ENCODE data around the gene FRMD5.

FRMD5 gene

DNA sequence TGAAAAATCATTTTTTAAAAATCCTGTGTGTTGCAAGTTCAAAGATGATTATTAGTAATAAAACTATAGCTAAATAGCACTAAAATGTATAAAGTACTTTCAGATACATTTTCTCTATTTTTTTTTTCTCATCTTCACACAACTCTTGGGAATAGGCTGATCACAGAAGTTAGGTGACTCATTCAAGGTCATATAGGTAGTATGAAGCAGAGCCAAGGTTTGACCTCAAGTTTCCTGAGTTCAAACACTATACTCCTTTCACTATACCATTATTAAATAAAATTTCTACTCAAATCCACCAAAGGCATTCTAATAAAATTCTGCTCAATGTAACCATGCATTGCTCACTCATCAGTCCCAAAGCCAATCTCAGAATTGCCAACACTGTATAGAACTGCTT lies 21.3 kb downstream of the FRMD5 start:
- no peak for ATAC-seq (ENCODE audit: insufficient read depth, low read depth)
- Histone ChIP-seq H3K9ac (ENCODE audit: low read depth, low read length) (no peak overlapping the region), H3K9me3 (ENCODE audit: insufficient read depth, low read length, severe bottlenecking) (no peaks in the 10 kb centered on the region), H3K79me2 (ENCODE audit: insufficient read depth, low read length) (no peaks in the 10 kb centered on the region), H4K20me1 (ENCODE audit: insufficient read depth, low read length) (no peaks in the 10 kb centered on the region), H2AFZ (ENCODE audit: low read depth, low read length) (no peak overlapping the region), H3K4me3 (ENCODE audit: low read depth in 1 of 2, low read length in 2 of 2) (no peak overlapping the region), H3K36me3 (ENCODE audit: insufficient read depth, low read length) (no peaks in the 10 kb centered on the region), H3K27ac (ENCODE audit: low read length) (no peak overlapping the region), H3K4me2 (ENCODE audit: insufficient read depth, low read length) (no peak overlapping the region), H3K4me1 (ENCODE audit: insufficient read depth, low read length) (no peaks in the 10 kb centered on the region), H3K27me3 (ENCODE audit: insufficient read depth, low read length, poor library complexity) (peaks cover 4% of the 10 kb centered on the region)
- DNase-seq, result no peak
- no peak for TF ChIP-seq EZH2 (IDR thresholded peaks at IDR 0.05; ENCODE audit: borderline replicate concordance, low read depth, low read length, severe bottlenecking)
- no peak for TF ChIP-seq CTCF (IDR thresholded peaks at IDR 0.05; ENCODE audit: borderline replicate concordance, extremely low read depth, low read length, poor library complexity, severe bottlenecking)

- H2AFZ ChIP-seq (ENCODE audit: low read depth, low read length), result no peak overlapping the region
- no peaks in the 10 kb centered on the region for H3K36me3 ChIP-seq (ENCODE audit: insufficient read depth, low read length)
- no peak overlapping the region for H3K4me3 ChIP-seq (ENCODE audit: low read depth in 1 of 2, low read length in 2 of 2)
- H3K27me3 ChIP-seq (ENCODE audit: insufficient read depth, low read length, poor library complexity), result peaks cover 12% of the 10 kb centered on the region
- ATAC-seq (ENCODE audit: insufficient read depth, low read depth) (no peak), DNase-seq (no peak)
- H4K20me1 ChIP-seq (ENCODE audit: insufficient read depth, low read length), result no peaks in the 10 kb centered on the region
- no peak for TF ChIP-seq EZH2 (IDR thresholded peaks at IDR 0.05; ENCODE audit: borderline replicate concordance, low read depth, low read length, severe bottlenecking)
- no peaks in the 10 kb centered on the region for H3K4me1 ChIP-seq (ENCODE audit: insufficient read depth, low read length)
- no peaks in the 10 kb centered on the region for H3K9me3 ChIP-seq (ENCODE audit: insufficient read depth, low read length, severe bottlenecking)
- H3K27ac ChIP-seq (ENCODE audit: low read length), result no peak overlapping the region
- no peaks in the 10 kb centered on the region for H3K79me2 ChIP-seq (ENCODE audit: insufficient read depth, low read length)
- no peak overlapping the region for H3K4me2 ChIP-seq (ENCODE audit: insufficient read depth, low read length)
- no peak overlapping the region for H3K9ac ChIP-seq (ENCODE audit: low read depth, low read length)
These were observed 31.7 kb downstream of the FRMD5 start for GRCh38 chr15:44163370-44163769.

- H2AFZ ChIP-seq (ENCODE audit: low read depth, low read length), result no peak overlapping the region
- no peaks in the 10 kb centered on the region for H3K4me1 ChIP-seq (ENCODE audit: insufficient read depth, low read length)
- ATAC-seq (ENCODE audit: insufficient read depth, low read depth) (no peak), DNase-seq (no peak)
- no peak overlapping the region for H3K27ac ChIP-seq (ENCODE audit: low read length)
- H3K9me3 ChIP-seq (ENCODE audit: insufficient read depth, low read length, severe bottlenecking), result no peaks in the 10 kb centered on the region
- no peaks in the 10 kb centered on the region for H3K36me3 ChIP-seq (ENCODE audit: insufficient read depth, low read length)
- no peak overlapping the region for H3K4me3 ChIP-seq (ENCODE audit: low read depth in 1 of 2, low read length in 2 of 2)
- H3K4me2 ChIP-seq (ENCODE audit: insufficient read depth, low read length), result no peak overlapping the region
- H4K20me1 ChIP-seq (ENCODE audit: insufficient read depth, low read length), result no peaks in the 10 kb centered on the region
- H3K9ac ChIP-seq (ENCODE audit: low read depth, low read length), result no peak overlapping the region
- TF ChIP-seq CTCF (IDR thresholded peaks at IDR 0.05; ENCODE audit: borderline replicate concordance, extremely low read depth, low read length, poor library complexity, severe bottlenecking), result no peak
- TF ChIP-seq EZH2 (IDR thresholded peaks at IDR 0.05; ENCODE audit: borderline replicate concordance, low read depth, low read length, severe bottlenecking), result no peak
- H3K27me3 ChIP-seq (ENCODE audit: insufficient read depth, low read length, poor library complexity), result peaks cover 16% of the 10 kb centered on the region
- H3K79me2 ChIP-seq (ENCODE audit: insufficient read depth, low read length), result no peaks in the 10 kb centered on the region
These were observed 34.3 kb downstream of the FRMD5 start for GRCh38 chr15:44160796-44161195.

DNA sequence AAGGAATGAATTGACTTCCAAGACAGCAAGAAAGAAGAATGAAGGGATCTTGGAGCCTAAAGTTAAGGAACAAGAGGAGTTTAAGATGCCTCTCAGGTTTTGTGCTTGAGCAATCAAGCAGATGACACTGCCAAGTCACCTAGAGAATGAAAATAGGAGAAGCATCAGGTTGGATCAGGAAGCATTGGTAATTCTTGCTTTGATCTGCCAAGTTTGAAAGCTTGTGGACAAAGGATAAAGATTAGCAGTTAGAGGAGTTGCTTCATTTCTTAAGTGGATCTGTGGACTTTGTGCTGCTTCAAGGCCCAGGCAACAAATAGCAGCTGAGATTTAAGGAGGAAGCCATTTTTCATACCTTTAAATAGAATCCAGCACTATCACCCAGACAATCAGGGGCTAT lies 35.6 kb downstream of the FRMD5 start:
- no peak overlapping the region for H3K27ac ChIP-seq (ENCODE audit: low read length)
- H3K27me3 ChIP-seq (ENCODE audit: insufficient read depth, low read length, poor library complexity), result peaks cover 13% of the 10 kb centered on the region
- ATAC-seq (ENCODE audit: insufficient read depth, low read depth), result no peak
- no peak overlapping the region for H3K4me3 ChIP-seq (ENCODE audit: low read depth in 1 of 2, low read length in 2 of 2)
- no peaks in the 10 kb centered on the region for H3K9me3 ChIP-seq (ENCODE audit: insufficient read depth, low read length, severe bottlenecking)
- no peaks in the 10 kb centered on the region for H3K4me1 ChIP-seq (ENCODE audit: insufficient read depth, low read length)
- no peak overlapping the region for H3K9ac ChIP-seq (ENCODE audit: low read depth, low read length)
- DNase-seq, result no peak
- TF ChIP-seq CTCF (IDR thresholded peaks at IDR 0.05; ENCODE audit: borderline replicate concordance, extremely low read depth, low read length, poor library complexity, severe bottlenecking) (no peak), EZH2 (IDR thresholded peaks at IDR 0.05; ENCODE audit: borderline replicate concordance, low read depth, low read length, severe bottlenecking) (no peak)
- no peaks in the 10 kb centered on the region for H4K20me1 ChIP-seq (ENCODE audit: insufficient read depth, low read length)
- no peaks in the 10 kb centered on the region for H3K79me2 ChIP-seq (ENCODE audit: insufficient read depth, low read length)
- H3K36me3 ChIP-seq (ENCODE audit: insufficient read depth, low read length), result no peaks in the 10 kb centered on the region
- no peak overlapping the region for H2AFZ ChIP-seq (ENCODE audit: low read depth, low read length)
- H3K4me2 ChIP-seq (ENCODE audit: insufficient read depth, low read length), result no peak overlapping the region
